ENCODE data around the gene JAZF1.
"Not testable (repeated sequence)": the region's sequence is repeated elsewhere in the genome, so short reads cannot be mapped to it uniquely, and the experiment has no call there.

The JAZF1 gene

DNA sequence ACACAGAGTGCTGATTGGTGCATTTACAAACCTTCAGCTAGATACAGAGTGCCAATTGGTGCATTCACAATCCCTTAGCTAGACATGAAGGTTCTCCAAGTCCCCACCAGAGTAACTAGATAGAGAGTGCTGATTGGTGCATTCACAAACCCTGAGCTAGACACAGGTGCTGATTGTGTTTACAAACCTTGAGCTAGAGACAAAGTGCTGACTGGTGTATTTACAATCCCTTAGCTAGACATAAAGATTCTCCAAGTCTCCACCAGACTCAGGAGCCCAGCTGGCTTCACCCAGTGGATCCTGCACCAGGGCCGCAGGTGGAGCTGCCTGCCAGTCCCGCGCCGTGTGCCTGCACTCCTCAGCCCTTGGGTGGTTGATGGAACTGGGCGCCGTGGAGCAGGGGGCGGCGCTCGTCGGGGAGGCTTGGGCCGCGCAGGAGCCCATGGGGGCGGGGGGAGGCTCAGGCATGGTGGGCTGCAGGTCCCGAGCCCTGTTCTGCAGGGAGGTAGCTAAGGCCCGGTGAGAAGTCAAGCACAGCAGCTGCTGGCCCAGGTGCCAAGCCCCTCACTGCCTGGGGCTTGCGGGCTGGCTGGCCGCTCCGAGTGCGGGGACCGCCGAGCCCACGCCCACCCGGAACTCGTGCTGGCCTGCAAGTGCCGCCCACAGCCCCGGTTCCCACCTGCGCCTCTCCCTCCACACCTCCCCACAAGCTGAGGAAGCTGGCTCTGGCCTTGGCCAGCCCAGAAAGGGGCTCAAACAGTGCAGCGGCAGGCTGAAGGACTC lies 323.7 kb downstream of the JAZF1 start:
- H3K4me1 ChIP-seq (ENCODE audit: control insufficient read depth, insufficient read depth, low read depth, low read length); H3K4me3 ChIP-seq (ENCODE audit: insufficient read depth in 1 of 2, low read depth in 1 of 2, low read length in 2 of 2); H4K8ac ChIP-seq (ENCODE audit: low read length); H3K23ac ChIP-seq (ENCODE audit: low read length in 2 of 2); H3K18ac ChIP-seq (ENCODE audit: low read depth in 1 of 2, low read length in 2 of 2); DNase-seq; H3K79me1 ChIP-seq (replicated peaks; ENCODE audit: low read length, poor library complexity, severe bottlenecking); H3K4ac ChIP-seq (ENCODE audit: low read depth in 1 of 2, low read length in 2 of 2); H3K36me3 ChIP-seq (ENCODE audit: control insufficient read depth in 1 of 2, insufficient read depth in 2 of 2, low read depth in 1 of 2, low read length in 2 of 2); H2BK120ac ChIP-seq (ENCODE audit: low read depth, low read length); H2AK5ac ChIP-seq (ENCODE audit: low read length, severe bottlenecking); H4K91ac ChIP-seq (ENCODE audit: low read length); H3K9me3 ChIP-seq (ENCODE audit: control insufficient read depth, low read length); H3K4me2 ChIP-seq (ENCODE audit: low read length, poor library complexity, severe bottlenecking); H3K14ac ChIP-seq (ENCODE audit: low read length in 2 of 2); H2BK5ac ChIP-seq (ENCODE audit: low read depth, low read length, poor library complexity, severe bottlenecking); H2AFZ ChIP-seq (ENCODE audit: low read depth, low read length); H3K27me3 ChIP-seq (ENCODE audit: control insufficient read depth in 1 of 2, insufficient read depth in 1 of 2, low read length in 2 of 2); H2BK15ac ChIP-seq (ENCODE audit: low read depth, poor library complexity, severe bottlenecking); H3K27ac ChIP-seq (ENCODE audit: low read length, poor library complexity, severe bottlenecking); H2BK12ac ChIP-seq (ENCODE audit: low read length in 2 of 2); H3K9ac ChIP-seq (ENCODE audit: low read length): not testable (repeated sequence)
- 99% methylated on average over 28 of the region's 28 CpGs for WGBS

GRCh38 chr7:27850531-27850930 lies 330.1 kb downstream of the JAZF1 start:
- Histone ChIP-seq H2AK5ac (ENCODE audit: low read length, severe bottlenecking) (no peak overlapping the region), H4K91ac (ENCODE audit: low read length) (no peak overlapping the region), H3K79me1 (replicated peaks; ENCODE audit: low read length, poor library complexity, severe bottlenecking) (peaks cover 5% of the 10 kb centered on the region), H2BK12ac (ENCODE audit: low read length in 2 of 2) (no peak overlapping the region), H3K4ac (ENCODE audit: low read depth in 1 of 2, low read length in 2 of 2) (no peak overlapping the region), H3K27ac (ENCODE audit: low read length, poor library complexity, severe bottlenecking) (no peak overlapping the region), H2AFZ (ENCODE audit: low read depth, low read length) (no peak overlapping the region), H3K14ac (ENCODE audit: low read length in 2 of 2) (no peak overlapping the region), H3K9ac (ENCODE audit: low read length) (no peak overlapping the region), H2BK120ac (ENCODE audit: low read depth, low read length) (no peak overlapping the region), H3K23ac (ENCODE audit: low read length in 2 of 2) (no peak overlapping the region), H3K4me2 (ENCODE audit: low read length, poor library complexity, severe bottlenecking) (no peak overlapping the region), H3K36me3 (ENCODE audit: control insufficient read depth in 1 of 2, insufficient read depth in 2 of 2, low read depth in 1 of 2, low read length in 2 of 2) (no peaks in the 10 kb centered on the region), H3K9me3 (ENCODE audit: control insufficient read depth, low read length) (no peaks in the 10 kb centered on the region), H3K27me3 (ENCODE audit: control insufficient read depth in 1 of 2, insufficient read depth in 1 of 2, low read length in 2 of 2) (no peaks in the 10 kb centered on the region), H3K18ac (ENCODE audit: low read depth in 1 of 2, low read length in 2 of 2) (no peak overlapping the region), H3K4me3 (ENCODE audit: insufficient read depth in 1 of 2, low read depth in 1 of 2, low read length in 2 of 2) (no peak overlapping the region), H3K4me1 (ENCODE audit: control insufficient read depth, insufficient read depth, low read depth, low read length) (no peaks in the 10 kb centered on the region), H2BK5ac (ENCODE audit: low read depth, low read length, poor library complexity, severe bottlenecking) (no peak overlapping the region), H2BK15ac (ENCODE audit: low read depth, poor library complexity, severe bottlenecking) (no peak overlapping the region), H4K8ac (ENCODE audit: low read length) (no peak overlapping the region)
- DNase-seq, result no peak
- WGBS, result 78% methylated on average over 5 of the region's 5 CpGs

DNA sequence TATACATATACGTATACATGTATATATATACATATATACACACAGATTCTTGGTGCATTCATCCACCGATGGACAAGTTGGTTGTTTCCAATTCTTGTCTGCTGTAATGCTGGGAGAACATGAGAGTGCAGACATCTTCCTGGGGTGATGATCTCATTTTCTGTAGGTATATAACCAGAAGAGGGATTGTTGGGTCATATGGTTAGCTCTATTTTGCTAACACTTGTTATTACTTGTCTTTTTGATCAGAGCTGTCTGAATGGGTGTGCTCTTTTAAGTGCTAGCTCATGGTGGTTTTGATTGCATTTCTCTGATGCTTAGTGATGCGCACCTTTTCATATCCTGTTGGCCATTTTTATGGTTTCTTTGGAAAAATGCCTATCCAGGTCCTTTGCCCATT lies 334.2 kb downstream of the JAZF1 start:
- H3K27ac ChIP-seq (ENCODE audit: low read length, poor library complexity, severe bottlenecking), result no peak overlapping the region
- H3K9ac ChIP-seq (ENCODE audit: low read length), result no peak overlapping the region
- H3K27me3 ChIP-seq (ENCODE audit: control insufficient read depth in 1 of 2, insufficient read depth in 1 of 2, low read length in 2 of 2), result no peaks in the 10 kb centered on the region
- no peak overlapping the region for H3K4ac ChIP-seq (ENCODE audit: low read depth in 1 of 2, low read length in 2 of 2)
- no peak overlapping the region for H4K91ac ChIP-seq (ENCODE audit: low read length)
- no peak overlapping the region for H2AK5ac ChIP-seq (ENCODE audit: low read length, severe bottlenecking)
- no peak for DNase-seq
- H3K4me2 ChIP-seq (ENCODE audit: low read length, poor library complexity, severe bottlenecking), result no peak overlapping the region
- H3K36me3 ChIP-seq (ENCODE audit: control insufficient read depth in 1 of 2, insufficient read depth in 2 of 2, low read depth in 1 of 2, low read length in 2 of 2), result no peaks in the 10 kb centered on the region
- no peak overlapping the region for H2AFZ ChIP-seq (ENCODE audit: low read depth, low read length)
- 98% methylated on average over 2 of the region's 3 CpGs for WGBS
- H3K18ac ChIP-seq (ENCODE audit: low read depth in 1 of 2, low read length in 2 of 2), result no peak overlapping the region
- H3K79me1 ChIP-seq (replicated peaks; ENCODE audit: low read length, poor library complexity, severe bottlenecking), result peaks cover 10% of the 10 kb centered on the region
- no peaks in the 10 kb centered on the region for H3K9me3 ChIP-seq (ENCODE audit: control insufficient read depth, low read length)
- no peak overlapping the region for H3K4me3 ChIP-seq (ENCODE audit: insufficient read depth in 1 of 2, low read depth in 1 of 2, low read length in 2 of 2)
- no peak overlapping the region for H2BK12ac ChIP-seq (ENCODE audit: low read length in 2 of 2)
- H2BK120ac ChIP-seq (ENCODE audit: low read depth, low read length), result no peak overlapping the region
- H3K23ac ChIP-seq (ENCODE audit: low read length in 2 of 2), result no peak overlapping the region
- no peak overlapping the region for H4K8ac ChIP-seq (ENCODE audit: low read length)
- peaks cover 1% of the 10 kb centered on the region for H3K4me1 ChIP-seq (ENCODE audit: control insufficient read depth, insufficient read depth, low read depth, low read length)
- H3K14ac ChIP-seq (ENCODE audit: low read length in 2 of 2), result no peak overlapping the region
- no peak overlapping the region for H2BK15ac ChIP-seq (ENCODE audit: low read depth, poor library complexity, severe bottlenecking)
- no peak overlapping the region for H2BK5ac ChIP-seq (ENCODE audit: low read depth, low read length, poor library complexity, severe bottlenecking)

DNA sequence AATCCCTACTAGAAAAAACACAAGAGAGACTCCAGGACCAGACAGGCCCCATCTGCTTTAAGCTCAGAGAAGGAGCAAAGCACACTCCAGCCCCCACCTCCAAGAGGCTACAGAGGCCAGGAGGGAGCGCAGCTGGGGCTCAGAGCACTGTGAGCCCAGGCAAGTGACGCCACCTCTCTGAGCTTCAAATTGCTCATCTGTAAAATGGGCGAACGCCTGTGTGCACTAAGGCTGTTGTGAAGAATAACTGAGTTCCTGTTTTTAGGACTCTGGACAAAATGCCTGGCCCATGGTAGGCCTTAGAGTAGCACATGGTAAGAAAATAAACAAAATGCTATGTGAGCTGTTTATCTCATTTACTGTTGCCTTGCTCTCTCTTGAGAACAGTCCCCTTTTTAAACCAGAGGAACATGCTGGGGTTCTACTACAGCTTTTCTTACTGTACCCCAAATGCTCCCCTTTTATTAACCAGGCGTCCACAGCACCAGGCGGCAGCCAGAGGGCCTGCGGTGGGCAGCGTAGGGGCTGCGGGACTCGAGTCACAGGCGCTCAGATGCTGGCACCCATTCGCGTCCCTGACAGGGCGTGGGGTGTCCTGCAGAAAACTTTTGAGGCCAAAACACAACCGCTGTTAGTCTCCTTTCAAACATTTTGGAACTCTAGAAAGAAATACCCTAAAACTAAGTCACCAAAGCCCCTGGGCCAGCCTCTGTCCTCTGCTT lies 336.9 kb downstream of the JAZF1 start:
- no peak overlapping the region for H4K91ac ChIP-seq (ENCODE audit: low read length)

More for the DNA sequence above, 336.9 kb downstream of the JAZF1 start:
- no peak overlapping the region for H2AFZ ChIP-seq (ENCODE audit: low read depth, low read length)
- no peak overlapping the region for H3K14ac ChIP-seq (ENCODE audit: low read length in 2 of 2)
- DNase-seq, result no peak
- H3K79me1 ChIP-seq (replicated peaks; ENCODE audit: low read length, poor library complexity, severe bottlenecking), result peaks cover 8% of the 10 kb centered on the region
- no peak overlapping the region for H3K23ac ChIP-seq (ENCODE audit: low read length in 2 of 2)
- no peak overlapping the region for H3K4ac ChIP-seq (ENCODE audit: low read depth in 1 of 2, low read length in 2 of 2)
- H3K36me3 ChIP-seq (ENCODE audit: control insufficient read depth in 1 of 2, insufficient read depth in 2 of 2, low read depth in 1 of 2, low read length in 2 of 2), result peaks cover 16 to 18% of the 10 kb centered on the region in 2 experiments
- H3K9ac ChIP-seq (ENCODE audit: low read length), result no peak overlapping the region
- no peak overlapping the region for H2BK15ac ChIP-seq (ENCODE audit: low read depth, poor library complexity, severe bottlenecking)
- no peaks in the 10 kb centered on the region for H3K27me3 ChIP-seq (ENCODE audit: control insufficient read depth in 1 of 2, insufficient read depth in 1 of 2, low read length in 2 of 2)
- no peak overlapping the region for H2BK5ac ChIP-seq (ENCODE audit: low read depth, low read length, poor library complexity, severe bottlenecking)
- no peak overlapping the region for H2AK5ac ChIP-seq (ENCODE audit: low read length, severe bottlenecking)
- H3K9me3 ChIP-seq (ENCODE audit: control insufficient read depth, low read length), result no peaks in the 10 kb centered on the region
- no peak overlapping the region for H3K4me3 ChIP-seq (ENCODE audit: insufficient read depth in 1 of 2, low read depth in 1 of 2, low read length in 2 of 2)
- no peak overlapping the region for H2BK12ac ChIP-seq (ENCODE audit: low read length in 2 of 2)
- 97% methylated on average over 15 of the region's 15 CpGs for WGBS
- no peak overlapping the region for H2BK120ac ChIP-seq (ENCODE audit: low read depth, low read length)
- H4K8ac ChIP-seq (ENCODE audit: low read length), result no peak overlapping the region
- peaks cover 1% of the 10 kb centered on the region for H3K4me1 ChIP-seq (ENCODE audit: control insufficient read depth, insufficient read depth, low read depth, low read length)
- no peak overlapping the region for H3K18ac ChIP-seq (ENCODE audit: low read depth in 1 of 2, low read length in 2 of 2)
- no peak overlapping the region for H3K4me2 ChIP-seq (ENCODE audit: low read length, poor library complexity, severe bottlenecking)
- H3K27ac ChIP-seq (ENCODE audit: low read length, poor library complexity, severe bottlenecking), result no peak overlapping the region
